ENCODE results near the gene NAV3. TPM values are rescaled to one million over a fixed set of nuclear protein-coding genes. Genes with fewer than 3 reads are reported as not detected.

Gene NAV3
- total RNA-seq, 1 donor from 2014 or later: 17.0 TPM

- Histone ChIP-seq H3K27me3 (ENCODE audit: control insufficient read depth, insufficient read depth, low read length) (no peaks in the 10 kb centered on the region), H3K4me3 (ENCODE audit: low read depth, low read length) (no peak overlapping the region), H3K36me3 (ENCODE audit: control insufficient read depth, insufficient read depth, low read length) (no peaks in the 10 kb centered on the region)
- TF ChIP-seq, protein P1, sequence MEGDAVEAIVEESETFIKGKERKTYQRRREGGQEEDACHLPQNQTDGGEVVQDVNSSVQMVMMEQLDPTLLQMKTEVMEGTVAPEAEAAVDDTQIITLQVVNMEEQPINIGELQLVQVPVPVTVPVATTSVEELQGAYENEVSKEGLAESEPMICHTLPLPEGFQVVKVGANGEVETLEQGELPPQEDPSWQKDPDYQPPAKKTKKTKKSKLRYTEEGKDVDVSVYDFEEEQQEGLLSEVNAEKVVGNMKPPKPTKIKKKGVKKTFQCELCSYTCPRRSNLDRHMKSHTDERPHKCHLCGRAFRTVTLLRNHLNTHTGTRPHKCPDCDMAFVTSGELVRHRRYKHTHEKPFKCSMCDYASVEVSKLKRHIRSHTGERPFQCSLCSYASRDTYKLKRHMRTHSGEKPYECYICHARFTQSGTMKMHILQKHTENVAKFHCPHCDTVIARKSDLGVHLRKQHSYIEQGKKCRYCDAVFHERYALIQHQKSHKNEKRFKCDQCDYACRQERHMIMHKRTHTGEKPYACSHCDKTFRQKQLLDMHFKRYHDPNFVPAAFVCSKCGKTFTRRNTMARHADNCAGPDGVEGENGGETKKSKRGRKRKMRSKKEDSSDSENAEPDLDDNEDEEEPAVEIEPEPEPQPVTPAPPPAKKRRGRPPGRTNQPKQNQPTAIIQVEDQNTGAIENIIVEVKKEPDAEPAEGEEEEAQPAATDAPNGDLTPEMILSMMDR (IDR thresholded peaks at IDR 0.05; ENCODE audit: insufficient read depth, low read length, poor library complexity, severe bottlenecking): no peak
- DNase-seq (ENCODE audit: low read depth): no peak
Measured at GRCh38 chr12:78155546-78155945, 324.9 kb downstream of the NAV3 start.

- Histone ChIP-seq H3K4me3 (ENCODE audit: low read depth, low read length) (no peak overlapping the region), H3K36me3 (ENCODE audit: control insufficient read depth, insufficient read depth, low read length) (no peaks in the 10 kb centered on the region), H3K27me3 (ENCODE audit: control insufficient read depth, insufficient read depth, low read length) (no peaks in the 10 kb centered on the region)
- no peak for DNase-seq (ENCODE audit: low read depth)
- TF ChIP-seq, protein P1 (IDR thresholded peaks at IDR 0.05; ENCODE audit: insufficient read depth, low read length, poor library complexity, severe bottlenecking): no peak
Measured at GRCh38 chr12:78156751-78157150, 326.1 kb downstream of the NAV3 start.

DNA sequence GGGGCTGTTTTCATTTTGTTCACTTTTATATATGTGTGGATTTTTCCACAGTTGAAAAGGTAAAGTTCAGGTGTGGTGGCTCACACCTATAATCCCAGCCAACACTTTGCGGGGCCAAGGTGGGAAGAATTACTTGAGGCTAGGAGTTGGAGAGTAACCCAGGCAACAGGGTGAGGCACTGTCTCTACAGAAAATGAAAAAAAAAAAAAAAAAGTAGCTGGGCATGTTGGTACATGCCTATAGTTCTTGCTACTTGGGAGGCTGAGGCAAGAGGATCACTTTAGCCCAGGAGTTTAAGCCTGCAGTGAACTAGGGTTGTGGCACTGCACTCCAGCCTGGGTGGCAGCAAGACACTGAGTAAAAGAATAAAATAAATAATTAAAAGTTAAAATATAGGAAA, 326.5 kb downstream of the NAV3 start:
- Histone ChIP-seq H3K36me3 (ENCODE audit: control insufficient read depth, insufficient read depth, low read length) (no peaks in the 10 kb centered on the region), H3K27me3 (ENCODE audit: control insufficient read depth, insufficient read depth, low read length) (no peaks in the 10 kb centered on the region), H3K4me3 (ENCODE audit: low read depth, low read length) (no peak overlapping the region)
- TF ChIP-seq, protein P1 (IDR thresholded peaks at IDR 0.05; ENCODE audit: insufficient read depth, low read length, poor library complexity, severe bottlenecking): no peak
- DNase-seq (ENCODE audit: low read depth): no peak

DNA sequence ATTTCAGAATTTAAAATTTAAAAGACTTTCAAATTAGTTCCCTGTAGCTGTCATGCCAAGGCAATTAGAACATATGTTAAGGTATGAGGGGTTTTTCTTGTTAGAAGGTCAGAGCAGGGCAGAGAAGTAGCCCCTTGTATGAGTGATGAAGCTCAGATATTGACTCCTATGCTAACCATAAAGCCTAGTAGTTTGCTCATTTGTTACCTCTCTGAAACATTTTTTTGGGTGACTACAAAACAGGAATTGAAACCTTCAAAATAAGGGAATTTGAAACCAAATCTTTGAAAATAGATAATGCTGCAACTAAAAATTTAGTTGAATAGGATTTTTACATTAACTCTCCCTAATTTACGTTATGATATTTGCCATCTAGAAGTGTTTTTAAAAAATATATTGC, 333.5 kb downstream of the NAV3 start:
- no peak for DNase-seq (ENCODE audit: low read depth)
- TF ChIP-seq, protein P1 (IDR thresholded peaks at IDR 0.05; ENCODE audit: insufficient read depth, low read length, poor library complexity, severe bottlenecking): no peak
- H3K27me3 ChIP-seq (ENCODE audit: control insufficient read depth, insufficient read depth, low read length): no peaks in the 10 kb centered on the region
- no peaks in the 10 kb centered on the region for H3K36me3 ChIP-seq (ENCODE audit: control insufficient read depth, insufficient read depth, low read length)
- no peak overlapping the region for H3K4me3 ChIP-seq (ENCODE audit: low read depth, low read length)

DNA sequence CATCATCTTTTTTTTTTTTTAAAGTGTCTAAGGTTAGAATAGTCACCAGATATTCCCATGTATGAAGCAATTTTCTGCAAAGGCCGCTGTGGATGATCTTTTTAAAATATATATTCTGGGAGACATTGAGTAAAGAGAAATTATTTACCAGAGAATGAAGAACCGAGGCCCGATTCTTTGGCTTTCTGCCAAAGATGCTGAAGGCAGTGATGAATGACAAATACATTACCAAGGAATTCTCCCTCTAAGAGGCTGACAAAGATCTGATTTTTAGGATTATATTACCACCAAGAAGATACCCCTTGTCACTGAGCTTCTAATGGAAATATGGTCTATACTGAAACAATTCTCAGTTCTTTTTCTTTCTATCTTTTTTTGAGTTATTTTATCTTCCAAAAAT, 336.8 kb downstream of the NAV3 start:
- Histone ChIP-seq H3K36me3 (ENCODE audit: control insufficient read depth, insufficient read depth, low read length) (no peaks in the 10 kb centered on the region), H3K4me3 (ENCODE audit: low read depth, low read length) (no peak overlapping the region), H3K27me3 (ENCODE audit: control insufficient read depth, insufficient read depth, low read length) (no peaks in the 10 kb centered on the region)
- no peak for DNase-seq (ENCODE audit: low read depth)
- TF ChIP-seq, protein P1 (IDR thresholded peaks at IDR 0.05; ENCODE audit: insufficient read depth, low read length, poor library complexity, severe bottlenecking): no peak

GRCh38 chr12:78171061-78171460, 340.4 kb downstream of the NAV3 start:
- TF ChIP-seq, protein P1 (IDR thresholded peaks at IDR 0.05; ENCODE audit: insufficient read depth, low read length, poor library complexity, severe bottlenecking): no peak
- DNase-seq (ENCODE audit: low read depth): no peak
- H3K36me3 ChIP-seq (ENCODE audit: control insufficient read depth, insufficient read depth, low read length): no peaks in the 10 kb centered on the region
- H3K27me3 ChIP-seq (ENCODE audit: control insufficient read depth, insufficient read depth, low read length): no peaks in the 10 kb centered on the region
- no peak overlapping the region for H3K4me3 ChIP-seq (ENCODE audit: low read depth, low read length)

Measured in kidney epithelial cell (primary cell).